Keratinocyte (primary cell): ENCODE measurements around the gene GAPVD1. TPM values are rescaled to one million over a fixed set of nuclear protein-coding genes. Genes with fewer than 3 reads are reported as not detected.

ENCODE experiments used
- DNase-seq: peaks from one replicate; pipeline ENCODE4 v3.0.0-alpha.2; 2011; ENCODE audit warnings: low read depth, missing footprints, low spot score
- FAIRE-seq: peaks from 2 replicates; lab custom pipeline; 2011; peaks lifted over from hg19 to GRCh38; lab: Jason Lieb, UNC
- H2AFZ ChIP-seq: 2 replicates; pipeline ENCODE4 v1.6.0; 2012; ENCODE audit warnings: low read length, control low read depth, inconsistent platforms; ENCODE audit not compliant: control insufficient read depth
- H3K27ac ChIP-seq: 2 replicates; pipeline ENCODE4 v1.5.1; 2011; ENCODE audit warnings: low read length; ENCODE audit not compliant: control insufficient read depth, insufficient read depth
- H3K27me3 ChIP-seq: 3 replicates; pipeline ENCODE4 v1.6.0; 2011; ENCODE audit warnings: low read length; ENCODE audit not compliant: control insufficient read depth, insufficient read depth; ENCODE audit errors: extremely low read depth
- H3K36me3 ChIP-seq, 2 experiments: 2 replicates in 1 of 2; 3 replicates in 1 of 2; pipeline ENCODE4 v1.5.1; 2011; ENCODE audit warnings: low read length in 2 of 2, mild to moderate bottlenecking in 1 of 2; ENCODE audit not compliant: control insufficient read depth in 2 of 2, insufficient read depth in 2 of 2; ENCODE audit errors: extremely low read depth in 1 of 2
- H3K4me1 ChIP-seq: 3 replicates; pipeline ENCODE4 v1.5.1; 2011; ENCODE audit warnings: low read length; ENCODE audit not compliant: control insufficient read depth, insufficient read depth; ENCODE audit errors: extremely low read depth
- H3K4me2 ChIP-seq: 3 replicates; pipeline ENCODE4 v1.6.0; 2011; ENCODE audit warnings: low read depth, low read length; ENCODE audit not compliant: control insufficient read depth, insufficient read depth; ENCODE audit errors: extremely low read depth
- H3K4me3 ChIP-seq, 3 experiments: fragments of 200-600 bp in 1 of 3; sonication (generic) in 1 of 3; 2 replicates in 2 of 3; 3 replicates in 1 of 3; pipeline ENCODE4 v1.5.1; 2011 to 2016; ENCODE audit warnings: low read length in 3 of 3, mild to moderate bottlenecking in 3 of 3, control low read depth in 2 of 3, inconsistent platforms in 1 of 3, low read depth in 1 of 3, mixed read lengths in 1 of 3, mixed run types in 1 of 3, moderate library complexity in 1 of 3; ENCODE audit not compliant: control insufficient read depth in 2 of 3, insufficient read depth in 2 of 3; ENCODE audit errors: extremely low read depth in 1 of 3
- H3K79me2 ChIP-seq: 2 replicates; pipeline ENCODE4 v1.6.0; 2012; ENCODE audit warnings: low read length; ENCODE audit not compliant: control insufficient read depth, insufficient read depth
- H3K9ac ChIP-seq: 3 replicates; pipeline ENCODE4 v1.6.0; 2011; ENCODE audit warnings: low read length; ENCODE audit not compliant: control insufficient read depth, insufficient read depth; ENCODE audit errors: extremely low read depth
- H3K9me1 ChIP-seq: 3 replicates; pipeline ENCODE4 v1.6.0; 2011; ENCODE audit warnings: low read length; ENCODE audit not compliant: control insufficient read depth, insufficient read depth; ENCODE audit errors: extremely low read depth
- H3K9me3 ChIP-seq: 2 replicates; pipeline ENCODE4 v1.5.1; 2012; ENCODE audit warnings: low read depth, low read length; ENCODE audit not compliant: control insufficient read depth
- H4K20me1 ChIP-seq: 3 replicates; pipeline ENCODE4 v1.6.0; 2011; ENCODE audit warnings: low read length; ENCODE audit not compliant: control insufficient read depth, insufficient read depth; ENCODE audit errors: extremely low read depth
- EZH2 ChIP-seq: IDR thresholded peaks from one replicate; pipeline ENCODE4 v1.6.1; 2012; ENCODE audit warnings: inconsistent platforms, mild to moderate bottlenecking, low read length, moderate library complexity
- dilution Hi-C: fragments of 300-500 bp; cut with MboI; formaldehyde crosslinking; loops from one replicate; pipeline ENCODE4 v1.7.0; 2020; ENCODE audit warnings: low sequenced_read_pairs; ENCODE audit not compliant: extremely low pct_ligation_motif_present
- polyA plus RNA-seq, 5 experiments: library from polyadenylated mRNA; depleted of rRNA in 3 of 5; stranded (reverse) in 3 of 5; stranded (forward) in 1 of 5; unstranded in 1 of 5; fragments of >200 nt; gene quantifications; 1 replicate in 1 of 5; 2 replicates in 3 of 5; 3 replicates in 1 of 5; pipeline versions ENCODE4 v1.2.1 to v1.2.3, GENCODE V29; 2011 to 2012; ENCODE audit warnings: missing spikeins in 2 of 5, low read depth in 1 of 5, low replicate concordance in 1 of 5
- TF ChIP-seq, protein P1 (sequence below), 3 experiments: IDR thresholded peaks in 1 of 3; conservative IDR thresholded peaks in 1 of 3; optimal IDR thresholded peaks in 1 of 3; 2 replicates in 2 of 3; 3 replicates in 1 of 3; pipeline versions ENCODE3 to v1.5.1; 2011; ENCODE audit warnings: low read length in 3 of 3, mild to moderate bottlenecking in 3 of 3, moderate library complexity in 2 of 3, control low read depth in 1 of 3, inconsistent platforms in 1 of 3; ENCODE audit not compliant: insufficient read depth in 2 of 3; ENCODE audit errors: extremely low read depth in 1 of 3

GAPVD1 gene
- polyA plus RNA-seq, 1 donor (not counting 4 experiments of a cell fraction or from before 2014, with no cell fraction given): 23.2 TPM

GRCh38 chr9:125360601-125361000 lies 99.0 kb downstream of the GAPVD1 start:
- Histone ChIP-seq H3K9me3 (no peaks in the 10 kb centered on the region), H3K27ac (no peak overlapping the region), H3K9ac (no peak overlapping the region), H3K79me2 (no peaks in the 10 kb centered on the region), H3K27me3 (no peaks in the 10 kb centered on the region), H4K20me1 (no peaks in the 10 kb centered on the region), H2AFZ (no peak overlapping the region), H3K4me3 (no peak overlapping the region), H3K4me1 (no peaks in the 10 kb centered on the region), H3K36me3 (peaks cover 28 to 30% of the 10 kb centered on the region in 2 experiments), H3K9me1 (no peaks in the 10 kb centered on the region), H3K4me2 (no peak overlapping the region)
- FAIRE-seq (no peak), DNase-seq (no peak)
- dilution Hi-C loops: no loop called here
- TF ChIP-seq EZH2: no peak
- TF ChIP-seq, protein P1, sequence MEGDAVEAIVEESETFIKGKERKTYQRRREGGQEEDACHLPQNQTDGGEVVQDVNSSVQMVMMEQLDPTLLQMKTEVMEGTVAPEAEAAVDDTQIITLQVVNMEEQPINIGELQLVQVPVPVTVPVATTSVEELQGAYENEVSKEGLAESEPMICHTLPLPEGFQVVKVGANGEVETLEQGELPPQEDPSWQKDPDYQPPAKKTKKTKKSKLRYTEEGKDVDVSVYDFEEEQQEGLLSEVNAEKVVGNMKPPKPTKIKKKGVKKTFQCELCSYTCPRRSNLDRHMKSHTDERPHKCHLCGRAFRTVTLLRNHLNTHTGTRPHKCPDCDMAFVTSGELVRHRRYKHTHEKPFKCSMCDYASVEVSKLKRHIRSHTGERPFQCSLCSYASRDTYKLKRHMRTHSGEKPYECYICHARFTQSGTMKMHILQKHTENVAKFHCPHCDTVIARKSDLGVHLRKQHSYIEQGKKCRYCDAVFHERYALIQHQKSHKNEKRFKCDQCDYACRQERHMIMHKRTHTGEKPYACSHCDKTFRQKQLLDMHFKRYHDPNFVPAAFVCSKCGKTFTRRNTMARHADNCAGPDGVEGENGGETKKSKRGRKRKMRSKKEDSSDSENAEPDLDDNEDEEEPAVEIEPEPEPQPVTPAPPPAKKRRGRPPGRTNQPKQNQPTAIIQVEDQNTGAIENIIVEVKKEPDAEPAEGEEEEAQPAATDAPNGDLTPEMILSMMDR (optimal IDR thresholded peaks at IDR 0.05 in 1 of 3, IDR thresholded peaks at IDR 0.05 in 1 of 3, conservative IDR thresholded peaks at IDR 0.05 in 1 of 3; ENCODE audit: extremely low read depth in 1 of 3, insufficient read depth in 2 of 3, low read length in 3 of 3): no peak

DNA sequence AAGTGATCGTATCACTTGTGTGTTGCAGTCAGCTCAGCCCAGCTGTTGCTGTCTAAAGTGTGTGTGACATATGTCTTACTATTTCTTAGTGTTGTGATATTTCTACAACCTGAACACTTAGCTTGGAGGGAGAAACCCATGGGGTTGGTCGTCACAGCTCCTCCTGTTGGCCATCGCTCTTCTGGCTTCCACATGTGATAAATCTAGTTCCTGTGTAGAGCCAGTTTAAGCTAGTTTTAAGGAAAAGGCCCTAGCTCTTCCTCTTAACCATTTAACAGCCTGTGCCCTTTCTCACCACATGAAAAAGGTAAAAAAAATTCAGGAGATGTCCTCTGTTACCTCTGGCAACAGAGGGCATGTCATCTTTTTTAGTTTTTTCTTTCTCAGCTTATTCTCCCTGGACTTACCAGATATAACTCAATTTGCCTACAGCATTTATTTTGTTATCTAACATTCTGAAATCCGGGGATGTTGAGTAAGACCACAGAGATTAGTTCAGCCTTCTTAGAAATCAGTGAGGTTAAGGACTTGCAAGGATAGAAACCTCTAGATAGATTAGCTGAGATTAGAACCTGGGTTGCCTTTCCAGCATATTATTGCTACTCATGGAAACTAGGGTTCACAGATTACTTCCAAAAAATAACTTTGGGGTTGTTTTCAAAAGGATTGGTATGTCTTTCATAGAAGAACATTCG lies 100.4 kb downstream of the GAPVD1 start:
- no peaks in the 10 kb centered on the region for H4K20me1 ChIP-seq

More for the DNA sequence above, 100.4 kb downstream of the GAPVD1 start:
- Histone ChIP-seq H2AFZ (no peak overlapping the region), H3K27ac (no peak overlapping the region), H3K4me1 (no peaks in the 10 kb centered on the region), H3K9me3 (no peaks in the 10 kb centered on the region), H3K4me3 (no peak overlapping the region), H3K27me3 (no peaks in the 10 kb centered on the region), H3K4me2 (no peak overlapping the region), H3K9ac (no peak overlapping the region), H3K79me2 (no peaks in the 10 kb centered on the region), H3K9me1 (no peaks in the 10 kb centered on the region), H3K36me3 (peaks cover 18 to 23% of the 10 kb centered on the region in 2 experiments)
- no peak for FAIRE-seq
- no peak for DNase-seq
- TF ChIP-seq EZH2: no peak
- TF ChIP-seq, protein P1 (optimal IDR thresholded peaks at IDR 0.05 in 1 of 3, IDR thresholded peaks at IDR 0.05 in 1 of 3, conservative IDR thresholded peaks at IDR 0.05 in 1 of 3; ENCODE audit: extremely low read depth in 1 of 3, insufficient read depth in 2 of 3, low read length in 3 of 3): peak in 2 of 3 experiments; percentile 12 to 25
- dilution Hi-C loops: no loop called here
